ENCODE data around the gene AKR1C8.

GRCh38 chr10:5155951-5156350 is 29.0 kb downstream of the AKR1C8 start:
- TF ChIP-seq OSR1 (CRISPR knock-in tag; IDR thresholded peaks at IDR 0.05) (no peak), TCF4 (CRISPR knock-in tag; IDR thresholded peaks at IDR 0.05; ENCODE audit: borderline replicate concordance) (no peak)
